B cell (primary cell): ENCODE data around the gene PAX2. TPM values are rescaled to one million over a fixed set of nuclear protein-coding genes. Genes with fewer than 3 reads are reported as not detected.

ENCODE experiments used
- ATAC-seq: fragments of 200-7000 bp; cut with Tn5 transposase; one replicate; pipeline ENCODE4 v1.10.0; 2021; ENCODE audit warnings: low read depth, mild to moderate bottlenecking, moderate number of reproducible peaks, moderate library complexity
- CTCF ChIA-PET: fragments of 350-600 bp; sonication (Branson Sonifier 250); formaldehyde crosslinking; loops from one replicate; lab custom pipeline; 2021; ENCODE audit warnings: antibody characterized with exemption, inconsistent platforms; lab: Charles Lee
- POLR2A ChIA-PET: fragments of 350-600 bp; sonication (Branson Sonifier 250); formaldehyde crosslinking; loops from one replicate; lab custom pipeline; 2021; ENCODE audit warnings: antibody characterized with exemption; lab: Charles Lee
- DNase-seq: peaks from one replicate; pipeline ENCODE4 v3.0.0; 2013
- H2AFZ ChIP-seq: 2 replicates; pipeline ENCODE4 v1.6.1; 2012; ENCODE audit warnings: mild to moderate bottlenecking, low read depth, low read length; ENCODE audit not compliant: insufficient read depth, poor library complexity, severe bottlenecking
- H3K27ac ChIP-seq, 2 donors: 1 replicate in 1 of 2; 2 replicates in 1 of 2; pipeline ENCODE4 v1.5.1; 2012 to 2013; ENCODE audit warnings: low read length in 2 of 2, mild to moderate bottlenecking in 2 of 2, moderate library complexity in 1 of 2
- H3K27me3 ChIP-seq, 4 experiments: fragments of 200-600 bp in 1 of 4; sonication (generic) in 1 of 4; replicated peaks in 1 of 4; 1 replicate in 2 of 4; 2 replicates in 2 of 4; pipeline versions ENCODE4 v1.6.1 to v1.7.0; 2013 to 2016; ENCODE audit warnings: low read length in 3 of 4, mild to moderate bottlenecking in 2 of 4, mixed read lengths in 1 of 4, moderate library complexity in 1 of 4; ENCODE audit not compliant: insufficient read depth in 4 of 4, control insufficient read depth in 3 of 4; ENCODE audit errors: control extremely low read depth in 1 of 4
- H3K36me3 ChIP-seq, 2 experiments: replicated peaks in 1 of 2; 1 replicate in 1 of 2; 2 replicates in 1 of 2; pipeline versions ENCODE4 v1.6.1 to v1.7.1; 2013; ENCODE audit warnings: low read length in 1 of 2; ENCODE audit not compliant: insufficient read depth in 2 of 2, control insufficient read depth in 1 of 2; ENCODE audit errors: control extremely low read depth in 1 of 2, extremely low read depth in 1 of 2
- H3K4me1 ChIP-seq, 2 donors: fragments of 200-600 bp in 1 of 2; sonication (generic) in 1 of 2; 1 replicate in 1 of 2; 2 replicates in 1 of 2; pipeline versions ENCODE4 v1.5.1 to v1.6.1; 2013 to 2017; ENCODE audit warnings: low read length in 2 of 2; ENCODE audit not compliant: control insufficient read depth in 2 of 2, insufficient read depth in 2 of 2
- H3K4me2 ChIP-seq: replicated peaks from 2 replicates; pipeline ENCODE3; 2012; ENCODE audit warnings: mild to moderate bottlenecking, low read depth, low read length; ENCODE audit not compliant: poor library complexity, severe bottlenecking
- H3K4me3 ChIP-seq, 5 experiments: fragments of 200-600 bp in 1 of 5; sonication (generic) in 1 of 5; 1 replicate in 3 of 5; 2 replicates in 2 of 5; pipeline versions ENCODE4 v1.5.1 to v1.7.0; 2011 to 2016; ENCODE audit warnings: low read length in 4 of 5, mild to moderate bottlenecking in 4 of 5, low read depth in 2 of 5, control low read depth in 1 of 5, moderate library complexity in 1 of 5; ENCODE audit not compliant: insufficient read depth in 1 of 5; ENCODE audit errors: control extremely low read depth in 1 of 5, extremely low read depth in 1 of 5
- H3K79me2 ChIP-seq: fragments of 200-600 bp; sonication (generic); one replicate; pipeline ENCODE4 v1.6.0; 2016; ENCODE audit warnings: low read length; ENCODE audit not compliant: control insufficient read depth, insufficient read depth
- H3K9ac ChIP-seq: fragments of 200-600 bp; sonication (generic); 2 replicates; pipeline ENCODE4 v1.6.1; 2017; ENCODE audit warnings: mild to moderate bottlenecking, low read length, moderate library complexity
- H3K9me3 ChIP-seq, 3 donors: one replicate each; pipeline versions ENCODE4 v1.6.1 to v1.7.1; 2013; ENCODE audit warnings: low read length in 2 of 3; ENCODE audit not compliant: control insufficient read depth in 2 of 3, insufficient read depth in 1 of 3; ENCODE audit errors: control extremely low read depth in 1 of 3
- H4K20me1 ChIP-seq: 2 replicates; pipeline ENCODE4 v1.6.0; 2012; ENCODE audit warnings: mild to moderate bottlenecking, low read length; ENCODE audit not compliant: insufficient read depth, control insufficient read depth, poor library complexity, severe bottlenecking
- H3K27ac Mint-ChIP-seq: one replicate; pipeline ENCODE4 v1.8.0; 2021; ENCODE audit warnings: mixed read lengths
- H3K27me3 Mint-ChIP-seq: one replicate; pipeline ENCODE4 v1.8.0; 2021; ENCODE audit warnings: mixed read lengths
- H3K4me1 Mint-ChIP-seq: one replicate; pipeline ENCODE4 v1.8.0; 2021; ENCODE audit warnings: mixed read lengths
- H3K4me3 Mint-ChIP-seq: one replicate; pipeline ENCODE4 v1.8.0; 2021; ENCODE audit warnings: mixed read lengths
- H3K9me3 Mint-ChIP-seq: one replicate; pipeline ENCODE4 v1.8.0; 2022; ENCODE audit warnings: mixed read lengths; ENCODE audit not compliant: insufficient read depth
- EZH2 ChIP-seq: IDR thresholded peaks from 2 replicates; pipeline ENCODE4 v1.6.1; 2012; ENCODE audit warnings: borderline replicate concordance, low read depth, mild to moderate bottlenecking, moderate library complexity, low read length; ENCODE audit not compliant: insufficient read depth, poor library complexity, severe bottlenecking
- WGBS: methylation state at CpG from one replicate; pipeline ENCODE4 v1.1.5; 2013; ENCODE audit warnings: missing lambda C conversion rate; ENCODE audit not compliant: insufficient coverage; 5-methylcytosine and 5-hydroxymethylcytosine counted together
- intact Hi-C: fragments of 100-400 bp; cut with micrococcal nuclease; formaldehyde crosslinking; loops from one replicate; pipeline ENCODE4 v1.10.0; 2022
- polyA plus RNA-seq: library from polyadenylated mRNA; depleted of rRNA; stranded (reverse); fragments of >200 nt; gene quantifications from 2 replicates; pipeline ENCODE4 v1.2.3, GENCODE V29; 2012
- total RNA-seq, 2 donors: library from RNA; stranded (reverse); fragments of 120-200 nt in 1 of 2; gene quantifications; 1 replicate in 1 of 2; 2 replicates in 1 of 2; pipeline versions ENCODE4 v1.2.3 to v1.2.4, GENCODE V29; 2013 to 2022
- TF ChIP-seq, protein P1 (sequence below): fragments of 200-600 bp; IDR thresholded peaks from one replicate; pipeline ENCODE4 v1.8.0; 2022; ENCODE audit warnings: antibody characterized with exemption, mild to moderate bottlenecking

The PAX2 gene
- total and polyA plus RNA-seq, 2 donors (not counting 1 experiment from before 2014, with no cell fraction given), result 0.12 TPM; not detected in 1

DNA sequence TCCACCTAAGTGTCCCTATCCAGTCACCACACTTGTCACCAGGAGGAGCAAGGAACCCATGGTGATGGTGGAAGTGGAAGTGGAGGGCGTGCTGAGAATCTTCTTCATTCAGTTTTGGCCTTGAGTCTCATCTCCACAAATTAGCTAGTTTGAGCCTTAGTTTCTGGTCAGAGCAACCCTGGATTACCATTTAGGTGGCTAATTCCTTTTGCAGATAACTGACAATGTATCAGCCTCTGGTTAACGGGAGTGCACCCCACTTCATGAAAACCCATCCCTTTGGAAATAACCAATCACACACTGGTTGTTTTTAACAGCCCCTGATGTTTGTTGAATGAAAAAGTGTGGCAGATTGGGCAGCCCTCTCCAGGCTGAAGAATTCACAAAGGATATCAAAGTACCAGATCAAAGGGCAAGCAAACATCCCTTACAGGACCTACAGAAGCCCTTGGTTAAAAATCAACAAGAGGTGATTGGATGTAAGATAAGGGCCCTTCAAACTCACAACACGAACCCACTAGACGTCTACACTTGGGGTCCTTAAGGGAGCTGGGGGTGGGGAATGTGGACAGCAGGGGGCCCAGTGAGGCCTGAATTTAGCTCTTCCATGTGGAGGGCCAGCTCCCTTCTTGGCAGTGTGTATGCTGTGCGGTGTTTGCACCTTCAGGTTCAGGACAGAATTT, 130.2 kb downstream of the PAX2 start:
- H3K4me2 ChIP-seq, result no peak overlapping the region
- Mint-ChIP-seq H3K27me3 (peaks cover 29% of the 10 kb centered on the region), H3K4me3 (no peak overlapping the region), H3K27ac (no peak overlapping the region), H3K9me3 (no peaks in the 10 kb centered on the region), H3K4me1 (no peaks in the 10 kb centered on the region)
- ATAC-seq (no peak), DNase-seq (no peak)
- no peak overlapping the region for H3K4me3 ChIP-seq
- no peaks in the 10 kb centered on the region for H3K36me3 ChIP-seq
- no peaks in the 10 kb centered on the region for H3K79me2 ChIP-seq
- H2AFZ ChIP-seq, result no peak overlapping the region
- TF ChIP-seq, protein P1, sequence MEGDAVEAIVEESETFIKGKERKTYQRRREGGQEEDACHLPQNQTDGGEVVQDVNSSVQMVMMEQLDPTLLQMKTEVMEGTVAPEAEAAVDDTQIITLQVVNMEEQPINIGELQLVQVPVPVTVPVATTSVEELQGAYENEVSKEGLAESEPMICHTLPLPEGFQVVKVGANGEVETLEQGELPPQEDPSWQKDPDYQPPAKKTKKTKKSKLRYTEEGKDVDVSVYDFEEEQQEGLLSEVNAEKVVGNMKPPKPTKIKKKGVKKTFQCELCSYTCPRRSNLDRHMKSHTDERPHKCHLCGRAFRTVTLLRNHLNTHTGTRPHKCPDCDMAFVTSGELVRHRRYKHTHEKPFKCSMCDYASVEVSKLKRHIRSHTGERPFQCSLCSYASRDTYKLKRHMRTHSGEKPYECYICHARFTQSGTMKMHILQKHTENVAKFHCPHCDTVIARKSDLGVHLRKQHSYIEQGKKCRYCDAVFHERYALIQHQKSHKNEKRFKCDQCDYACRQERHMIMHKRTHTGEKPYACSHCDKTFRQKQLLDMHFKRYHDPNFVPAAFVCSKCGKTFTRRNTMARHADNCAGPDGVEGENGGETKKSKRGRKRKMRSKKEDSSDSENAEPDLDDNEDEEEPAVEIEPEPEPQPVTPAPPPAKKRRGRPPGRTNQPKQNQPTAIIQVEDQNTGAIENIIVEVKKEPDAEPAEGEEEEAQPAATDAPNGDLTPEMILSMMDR, result no peak
- TF ChIP-seq EZH2, result no peak
- no peak overlapping the region for H3K9ac ChIP-seq
- POLR2A ChIA-PET, result no interaction called here
- no peaks in the 10 kb centered on the region for H3K4me1 ChIP-seq
- H3K9me3 ChIP-seq, result no peaks in the 10 kb centered on the region
- H3K27ac ChIP-seq, result no peak overlapping the region
- peaks cover 0 to 11% (median 3%) of the 10 kb centered on the region in 4 experiments for H3K27me3 ChIP-seq
- intact Hi-C loops, result loop anchor here (10.0 kb wide), 1 partner anchor 441 kb away; no protein-coding TSS in a partner anchor
- CTCF ChIA-PET, result interaction anchor here (1.2 kb wide), 1 partner anchor 46 kb away, joined by 3 read pairs; no protein-coding TSS in a partner anchor
- H4K20me1 ChIP-seq, result no peaks in the 10 kb centered on the region
- no CpG with 5 or more reads among the region's 5 CpGs for WGBS
